H1 (cell line): ENCODE results near the gene TSPAN4. TPM values are rescaled to one million over a fixed set of nuclear protein-coding genes. Genes with fewer than 3 reads are reported as not detected.

Experiments
- CHD7 ChIP-seq: fragments of 300-600 bp; sonication (generic); IDR thresholded peaks from 2 replicates; pipeline ENCODE4 v1.7.1; 2012; ENCODE audit warnings: low read length, moderate library complexity, mild to moderate bottlenecking, inconsistent platforms; ENCODE audit not compliant: insufficient replicate concordance
- CTBP2 ChIP-seq: IDR thresholded peaks from 2 replicates; pipeline ENCODE4 v1.7.0; 2011; ENCODE audit warnings: borderline replicate concordance, mild to moderate bottlenecking, moderate library complexity, mixed read lengths, low read length; ENCODE audit not compliant: insufficient read depth, insufficient read length
- HDAC6 ChIP-seq: IDR thresholded peaks from one replicate; pipeline ENCODE4 v1.7.1; 2012; ENCODE audit warnings: low read depth, mild to moderate bottlenecking, inconsistent platforms, low read length, moderate library complexity
- POLR2AphosphoS5 ChIP-seq: IDR thresholded peaks from 2 replicates; pipeline ENCODE4 v1.6.1; 2011; ENCODE audit warnings: low read depth, low read length
- SAP30 ChIP-seq: fragments of 300-600 bp; sonication (generic); IDR thresholded peaks from 2 replicates; pipeline ENCODE4 v1.7.1; 2012; ENCODE audit warnings: low read length, moderate library complexity, mild to moderate bottlenecking, inconsistent platforms; ENCODE audit not compliant: insufficient read depth, insufficient replicate concordance
- SRF ChIP-seq: IDR thresholded peaks from 2 replicates; pipeline ENCODE4 v1.6.1; 2011; ENCODE audit warnings: mild to moderate bottlenecking, low read depth, low read length, moderate library complexity
- polyA plus RNA-seq, 7 experiments: library from polyadenylated mRNA; depleted of rRNA in 3 of 7; stranded (reverse) in 5 of 7; unstranded in 2 of 7; fragments of >200 nt in 5 of 7; fragments of 200-250 nt in 2 of 7; gene quantifications; 1 replicate in 5 of 7; 2 replicates in 1 of 7; 4 replicates in 1 of 7; pipeline versions ENCODE4 v1.2.1 to v1.2.3, GENCODE V29; 2011 to 2013; ENCODE audit warnings: missing spikeins in 2 of 7, mixed read lengths in 2 of 7
- total RNA-seq: library from RNA; stranded (reverse); fragmentation: NEBNext Ultra II Directional; extraction: Animal tissue kit (Norgen Biotek cat#: 25700); gene quantifications from 2 replicates; pipeline ENCODE4 v1.2.1, GENCODE V29; 2021

Gene TSPAN4
- total and polyA plus RNA-seq, 2 of the 8 experiments (the other 6 are each of a cell fraction or from before 2014, with no cell fraction given), result 74.1 to 145 TPM

DNA sequence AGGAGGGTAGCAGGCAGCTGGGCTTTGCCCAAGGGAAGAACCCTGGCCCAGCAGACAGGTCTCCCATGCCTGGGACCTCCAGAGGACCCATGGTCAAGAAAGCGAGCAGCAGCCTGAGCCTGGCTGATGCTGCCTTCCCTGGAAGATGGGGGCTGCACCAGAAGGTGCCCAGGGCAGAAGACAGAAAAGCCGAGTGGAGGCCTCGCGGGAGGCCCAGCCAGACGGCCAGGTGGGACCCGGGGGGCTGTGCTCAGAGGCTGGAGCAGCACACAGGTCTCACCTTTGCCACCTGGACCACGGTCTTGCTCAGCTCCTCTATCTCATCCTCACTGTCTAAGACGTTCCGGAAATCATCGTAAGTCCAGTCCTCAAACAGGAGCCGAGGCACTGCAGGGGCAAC, 57.1 kb downstream of the TSPAN4 start (continued):
- TF ChIP-seq SAP30, result no peak
- no peak for TF ChIP-seq CHD7
- no peak for TF ChIP-seq CTBP2
- no peak for TF ChIP-seq SRF
- no peak for TF ChIP-seq POLR2AphosphoS5
- no peak for TF ChIP-seq HDAC6
